ENCODE measurements around the gene WEE2.

GRCh38 chr7:141744131-141744530, 36.0 kb downstream of the WEE2 start:
- no peak for TF ChIP-seq CTCF (IDR thresholded peaks at IDR 0.05)
- TF ChIP-seq POLR2A (IDR thresholded peaks at IDR 0.05): no peak
- no peak for TF ChIP-seq POLR2AphosphoS5 (IDR thresholded peaks at IDR 0.05)
- TF ChIP-seq EP300 (IDR thresholded peaks at IDR 0.05; ENCODE audit: low read depth): no peak

Data from transverse colon (tissue), 4 donors.